ENCODE measurements around the gene CTLA4.

Gene CTLA4

DNA sequence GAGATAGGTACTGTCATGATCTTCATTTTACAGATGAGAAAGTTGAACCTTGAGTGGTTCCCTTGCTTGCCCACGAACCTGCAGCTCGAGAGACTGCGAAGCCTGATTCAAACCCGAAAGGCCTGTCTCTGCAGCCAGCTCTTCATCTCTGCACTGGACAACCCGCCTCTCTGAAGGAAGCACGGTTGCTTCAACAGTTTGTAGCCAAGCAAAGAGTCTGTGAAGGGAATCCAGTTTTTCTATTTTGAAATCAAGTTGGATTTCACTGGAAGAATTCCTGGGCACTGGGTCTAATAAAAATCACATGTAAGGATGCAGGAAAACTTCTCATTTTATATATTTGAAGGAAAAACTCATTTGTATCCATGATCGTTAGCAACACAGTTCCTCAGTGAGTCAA, 47.7 kb downstream of the CTLA4 start:
- TF ChIP-seq, protein P1, sequence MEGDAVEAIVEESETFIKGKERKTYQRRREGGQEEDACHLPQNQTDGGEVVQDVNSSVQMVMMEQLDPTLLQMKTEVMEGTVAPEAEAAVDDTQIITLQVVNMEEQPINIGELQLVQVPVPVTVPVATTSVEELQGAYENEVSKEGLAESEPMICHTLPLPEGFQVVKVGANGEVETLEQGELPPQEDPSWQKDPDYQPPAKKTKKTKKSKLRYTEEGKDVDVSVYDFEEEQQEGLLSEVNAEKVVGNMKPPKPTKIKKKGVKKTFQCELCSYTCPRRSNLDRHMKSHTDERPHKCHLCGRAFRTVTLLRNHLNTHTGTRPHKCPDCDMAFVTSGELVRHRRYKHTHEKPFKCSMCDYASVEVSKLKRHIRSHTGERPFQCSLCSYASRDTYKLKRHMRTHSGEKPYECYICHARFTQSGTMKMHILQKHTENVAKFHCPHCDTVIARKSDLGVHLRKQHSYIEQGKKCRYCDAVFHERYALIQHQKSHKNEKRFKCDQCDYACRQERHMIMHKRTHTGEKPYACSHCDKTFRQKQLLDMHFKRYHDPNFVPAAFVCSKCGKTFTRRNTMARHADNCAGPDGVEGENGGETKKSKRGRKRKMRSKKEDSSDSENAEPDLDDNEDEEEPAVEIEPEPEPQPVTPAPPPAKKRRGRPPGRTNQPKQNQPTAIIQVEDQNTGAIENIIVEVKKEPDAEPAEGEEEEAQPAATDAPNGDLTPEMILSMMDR (IDR thresholded peaks at IDR 0.05), result no peak
- Histone ChIP-seq H3K27me3 (peaks cover 3% of the 10 kb centered on the region), H3K4me1 (ENCODE audit: control insufficient read depth in 1 of 2, insufficient read depth in 1 of 2, low read depth in 1 of 2, low read length in 1 of 2) (no peaks in the 10 kb centered on the region), H3K9me3 (no peaks in the 10 kb centered on the region), H3K36me3 (no peaks in the 10 kb centered on the region), H3K4me3 (ENCODE audit: low read depth in 1 of 2, low read length in 1 of 2) (no peak overlapping the region), H3K27ac (no peak overlapping the region)

DNA sequence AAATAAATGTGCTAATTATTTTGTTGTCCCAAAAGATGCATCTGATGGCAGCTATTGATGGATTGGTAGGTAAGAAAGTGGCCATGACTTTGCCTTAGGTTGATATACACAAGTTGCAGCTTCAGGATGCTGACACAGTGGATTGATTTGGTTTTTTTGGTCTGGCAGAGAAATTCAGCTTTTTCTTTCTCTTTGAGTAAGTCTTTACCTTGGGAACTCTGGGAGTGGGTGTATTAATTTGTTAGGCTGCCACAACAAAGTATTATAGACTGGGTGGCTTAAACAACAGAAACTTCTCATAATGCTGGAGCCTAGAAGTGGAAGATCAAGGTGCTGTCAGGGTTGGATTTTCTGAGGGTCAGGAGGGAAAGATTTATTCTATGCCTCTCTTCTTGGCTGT, 49.2 kb downstream of the CTLA4 start:
- Histone ChIP-seq H3K9me3 (no peaks in the 10 kb centered on the region), H3K27me3 (peaks cover 3% of the 10 kb centered on the region), H3K27ac (no peak overlapping the region), H3K4me1 (ENCODE audit: control insufficient read depth in 1 of 2, insufficient read depth in 1 of 2, low read depth in 1 of 2, low read length in 1 of 2) (no peaks in the 10 kb centered on the region), H3K36me3 (no peaks in the 10 kb centered on the region), H3K4me3 (ENCODE audit: low read depth in 1 of 2, low read length in 1 of 2) (no peak overlapping the region)
- TF ChIP-seq, protein P1 (IDR thresholded peaks at IDR 0.05), result no peak

DNA sequence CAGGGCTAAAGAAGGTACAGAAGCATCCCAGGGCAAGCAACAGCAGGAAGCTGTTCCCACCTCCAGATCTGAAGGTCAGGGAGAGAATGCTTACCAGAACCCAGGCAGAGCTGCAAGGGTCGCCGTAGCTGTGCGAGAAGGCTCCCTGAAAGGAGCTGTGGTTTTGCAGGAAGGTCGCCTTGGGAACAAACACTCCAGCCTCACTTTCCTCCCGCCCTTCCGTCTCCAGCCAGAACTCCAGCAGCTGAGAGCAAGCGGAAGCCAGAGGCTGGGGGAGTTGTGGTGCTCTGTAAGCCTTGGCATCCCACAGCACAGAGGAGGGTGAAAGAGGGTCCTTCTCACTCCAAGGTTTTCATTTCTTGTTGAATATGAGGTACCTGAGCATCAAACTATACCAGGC, 50.7 kb downstream of the CTLA4 start:
- H3K9me3 ChIP-seq, result no peaks in the 10 kb centered on the region
- H3K27me3 ChIP-seq, result peaks cover 3% of the 10 kb centered on the region
- no peaks in the 10 kb centered on the region for H3K4me1 ChIP-seq (ENCODE audit: control insufficient read depth in 1 of 2, insufficient read depth in 1 of 2, low read depth in 1 of 2, low read length in 1 of 2)
- no peaks in the 10 kb centered on the region for H3K36me3 ChIP-seq
- TF ChIP-seq, protein P1 (IDR thresholded peaks at IDR 0.05), result no peak
- no peak overlapping the region for H3K27ac ChIP-seq
- no peak overlapping the region for H3K4me3 ChIP-seq (ENCODE audit: low read depth in 1 of 2, low read length in 1 of 2)

DNA sequence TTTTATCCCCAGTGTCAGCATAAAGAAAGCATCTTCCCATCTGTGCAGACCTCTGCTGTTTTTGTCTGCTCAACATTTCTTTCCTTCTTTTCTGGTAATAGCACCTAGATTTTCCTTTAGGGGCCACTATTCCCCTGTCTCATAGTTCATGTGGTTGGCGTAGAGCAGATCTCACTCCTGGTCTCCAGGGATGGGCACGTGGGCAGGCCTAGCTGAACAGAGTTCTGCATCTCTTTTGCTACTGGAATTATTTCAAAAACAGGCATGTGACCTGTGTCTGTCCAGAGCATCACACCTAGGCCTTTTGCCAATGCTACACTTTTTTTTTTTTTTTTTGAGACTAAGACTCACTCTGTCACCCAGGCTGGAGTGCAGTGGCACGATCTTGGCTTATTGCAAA, 51.3 kb downstream of the CTLA4 start:
- Histone ChIP-seq H3K4me1 (ENCODE audit: control insufficient read depth in 1 of 2, insufficient read depth in 1 of 2, low read depth in 1 of 2, low read length in 1 of 2) (no peaks in the 10 kb centered on the region), H3K4me3 (ENCODE audit: low read depth in 1 of 2, low read length in 1 of 2) (no peak overlapping the region), H3K36me3 (no peaks in the 10 kb centered on the region), H3K27me3 (peaks cover 3% of the 10 kb centered on the region), H3K27ac (no peak overlapping the region), H3K9me3 (no peaks in the 10 kb centered on the region)
- TF ChIP-seq, protein P1 (IDR thresholded peaks at IDR 0.05), result no peak
